ENCODE results near the gene EHF. TPM values are rescaled to one million over a fixed set of nuclear protein-coding genes. Genes with fewer than 3 reads are reported as not detected.

Gene EHF
- total and polyA plus RNA-seq, 12 donors, result 0.11 to 6.8 (median 0.76) TPM

DNA sequence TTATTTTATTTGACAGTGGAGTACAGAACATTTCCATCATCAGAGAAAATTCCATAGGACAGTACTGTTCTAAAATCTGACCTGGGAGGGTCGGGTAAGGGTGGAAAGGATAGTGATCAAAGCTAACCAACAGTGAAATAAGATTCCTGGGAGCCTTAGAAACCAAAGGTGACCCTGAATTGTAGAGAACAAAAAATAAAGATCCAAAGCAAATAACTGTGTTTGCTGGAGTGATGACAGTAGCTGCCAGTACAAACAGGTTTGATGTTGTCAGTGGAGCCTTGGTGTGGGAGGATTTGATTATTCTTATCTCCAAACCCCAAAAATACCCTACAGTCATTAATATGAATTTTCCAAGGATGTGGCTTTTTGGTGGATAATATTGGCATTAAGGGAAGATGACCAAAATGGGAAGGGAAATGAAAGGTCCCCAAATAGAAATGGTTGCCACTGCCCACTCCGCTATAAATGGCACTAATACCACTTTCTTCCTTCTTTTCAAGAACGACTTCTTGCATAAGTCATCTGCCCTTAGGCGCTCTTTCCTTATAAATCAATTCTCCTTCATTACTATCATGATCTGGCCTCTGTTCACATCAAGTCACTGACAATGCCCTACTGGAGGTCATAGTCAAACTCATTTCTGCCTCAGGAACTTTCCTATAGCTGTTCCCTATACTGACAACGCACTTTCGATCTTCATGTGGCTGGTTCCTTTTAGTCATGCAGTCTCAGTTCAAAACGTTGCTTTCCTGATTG is 44.4 kb downstream of the EHF start:
- DNase-seq, result no peak
- Histone ChIP-seq H3K36me3 (replicated peaks in 1 of 2) (no peaks in the 10 kb centered on the region), H3K4me3 (no peak overlapping the region), H3K27ac (no peak overlapping the region), H3K4me1 (replicated peaks in 1 of 2) (no peaks in the 10 kb centered on the region), H3K9me3 (replicated peaks in 1 of 3) (no peaks in the 10 kb centered on the region), H3K27me3 (no peaks in the 10 kb centered on the region)
- WGBS, 4 donors, result 72 to 76% (median 74%) methylated on average over 7 of the region's 7 CpGs
- TF ChIP-seq, protein P1, sequence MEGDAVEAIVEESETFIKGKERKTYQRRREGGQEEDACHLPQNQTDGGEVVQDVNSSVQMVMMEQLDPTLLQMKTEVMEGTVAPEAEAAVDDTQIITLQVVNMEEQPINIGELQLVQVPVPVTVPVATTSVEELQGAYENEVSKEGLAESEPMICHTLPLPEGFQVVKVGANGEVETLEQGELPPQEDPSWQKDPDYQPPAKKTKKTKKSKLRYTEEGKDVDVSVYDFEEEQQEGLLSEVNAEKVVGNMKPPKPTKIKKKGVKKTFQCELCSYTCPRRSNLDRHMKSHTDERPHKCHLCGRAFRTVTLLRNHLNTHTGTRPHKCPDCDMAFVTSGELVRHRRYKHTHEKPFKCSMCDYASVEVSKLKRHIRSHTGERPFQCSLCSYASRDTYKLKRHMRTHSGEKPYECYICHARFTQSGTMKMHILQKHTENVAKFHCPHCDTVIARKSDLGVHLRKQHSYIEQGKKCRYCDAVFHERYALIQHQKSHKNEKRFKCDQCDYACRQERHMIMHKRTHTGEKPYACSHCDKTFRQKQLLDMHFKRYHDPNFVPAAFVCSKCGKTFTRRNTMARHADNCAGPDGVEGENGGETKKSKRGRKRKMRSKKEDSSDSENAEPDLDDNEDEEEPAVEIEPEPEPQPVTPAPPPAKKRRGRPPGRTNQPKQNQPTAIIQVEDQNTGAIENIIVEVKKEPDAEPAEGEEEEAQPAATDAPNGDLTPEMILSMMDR (IDR thresholded peaks at IDR 0.05), result no peak
- TF ChIP-seq POLR2A (IDR thresholded peaks at IDR 0.05), result no peak
- intact Hi-C loops (cut with DNase I), result no loop called here

GRCh38 chr11:34667810-34668582 is 47.1 kb downstream of the EHF start:
- intact Hi-C loops (cut with DNase I), result no loop called here
- TF ChIP-seq, protein P1 (IDR thresholded peaks at IDR 0.05), result no peak
- TF ChIP-seq POLR2A (IDR thresholded peaks at IDR 0.05), result no peak
- Histone ChIP-seq H3K4me3 (no peak overlapping the region), H3K9me3 (replicated peaks in 1 of 3) (no peaks in the 10 kb centered on the region), H3K27ac (no peak overlapping the region), H3K36me3 (replicated peaks in 1 of 2) (no peaks in the 10 kb centered on the region), H3K4me1 (replicated peaks in 1 of 2) (no peaks in the 10 kb centered on the region), H3K27me3 (no peaks in the 10 kb centered on the region)
- 78 to 89% (median 85%) methylated on average over 4 of the region's 4 CpGs for WGBS, 4 donors
- DNase-seq, result no peak

DNA sequence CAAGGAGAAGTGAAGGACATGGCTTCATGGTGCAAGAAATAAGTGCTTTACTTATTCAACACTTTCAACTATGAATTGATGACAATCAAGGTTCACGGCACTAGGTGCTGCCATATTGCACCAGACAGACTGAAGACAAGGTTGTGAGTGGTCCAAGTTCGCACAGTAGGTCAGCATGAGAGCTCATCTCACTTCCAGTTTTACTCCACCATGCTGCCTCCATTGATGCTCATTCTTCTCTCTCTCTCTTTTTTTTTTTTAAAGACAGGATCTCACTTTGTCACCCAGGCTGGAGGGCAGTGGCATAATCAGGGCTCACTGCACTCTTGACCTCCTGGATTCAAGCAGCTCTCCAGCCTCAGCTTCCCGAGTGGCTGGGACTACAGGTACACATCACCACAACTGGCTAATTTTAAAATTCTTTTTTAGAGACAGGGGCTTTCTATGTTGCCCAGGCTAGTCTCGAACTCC is 47.7 kb downstream of the EHF start:
- Histone ChIP-seq H3K36me3 (replicated peaks in 1 of 2) (no peaks in the 10 kb centered on the region), H3K4me1 (replicated peaks in 1 of 2) (no peaks in the 10 kb centered on the region), H3K4me3 (no peak overlapping the region), H3K27me3 (no peaks in the 10 kb centered on the region), H3K9me3 (replicated peaks in 1 of 3) (no peaks in the 10 kb centered on the region), H3K27ac (no peak overlapping the region)
- TF ChIP-seq, protein P1 (IDR thresholded peaks at IDR 0.05), result no peak
- no peak for TF ChIP-seq POLR2A (IDR thresholded peaks at IDR 0.05)
- whole genome bisulfite sequencing, 4 donors, result 85 to 95% (median 89%) methylated on average over 4 of the region's 4 CpGs
- no peak for DNase-seq
- intact Hi-C loops (cut with DNase I), result no loop called here

DNA sequence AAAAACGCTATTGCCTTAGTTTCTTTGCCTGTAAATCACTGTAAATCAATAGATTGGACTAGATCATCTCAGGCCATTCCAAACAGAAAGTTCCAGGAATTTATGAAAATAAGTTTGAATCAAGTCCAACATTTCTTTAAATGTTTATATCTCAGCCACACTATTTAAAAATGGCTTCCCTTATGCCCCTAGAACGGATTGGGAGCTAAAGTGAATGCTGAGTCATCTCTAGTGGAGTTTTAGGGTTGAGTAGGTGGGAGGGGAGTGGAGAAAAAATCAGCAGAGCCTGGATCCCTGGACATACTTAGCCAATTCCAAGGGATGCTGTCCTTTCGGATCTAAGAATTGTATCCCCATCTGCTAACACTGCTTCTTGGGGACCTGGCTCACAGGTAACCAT is 48.6 kb downstream of the EHF start:
- Histone ChIP-seq H3K4me3 (no peak overlapping the region), H3K27me3 (no peaks in the 10 kb centered on the region), H3K9me3 (replicated peaks in 1 of 3) (no peaks in the 10 kb centered on the region), H3K27ac (no peak overlapping the region), H3K4me1 (replicated peaks in 1 of 2) (no peaks in the 10 kb centered on the region), H3K36me3 (replicated peaks in 1 of 2) (no peaks in the 10 kb centered on the region)
- 64 to 77% (median 67%) methylated on average over 3 of the region's 3 CpGs for WGBS, 4 donors
- no peak for DNase-seq
- intact Hi-C loops (cut with DNase I), result no loop called here
- TF ChIP-seq, protein P1 (IDR thresholded peaks at IDR 0.05), result no peak
- TF ChIP-seq POLR2A (IDR thresholded peaks at IDR 0.05), result no peak
